ENCODE results near the gene SEC24C.
"Not testable (repeated sequence)": the region's sequence is repeated elsewhere in the genome, so short reads cannot be mapped to it uniquely, and the experiment has no call there.

The SEC24C gene, protein sequence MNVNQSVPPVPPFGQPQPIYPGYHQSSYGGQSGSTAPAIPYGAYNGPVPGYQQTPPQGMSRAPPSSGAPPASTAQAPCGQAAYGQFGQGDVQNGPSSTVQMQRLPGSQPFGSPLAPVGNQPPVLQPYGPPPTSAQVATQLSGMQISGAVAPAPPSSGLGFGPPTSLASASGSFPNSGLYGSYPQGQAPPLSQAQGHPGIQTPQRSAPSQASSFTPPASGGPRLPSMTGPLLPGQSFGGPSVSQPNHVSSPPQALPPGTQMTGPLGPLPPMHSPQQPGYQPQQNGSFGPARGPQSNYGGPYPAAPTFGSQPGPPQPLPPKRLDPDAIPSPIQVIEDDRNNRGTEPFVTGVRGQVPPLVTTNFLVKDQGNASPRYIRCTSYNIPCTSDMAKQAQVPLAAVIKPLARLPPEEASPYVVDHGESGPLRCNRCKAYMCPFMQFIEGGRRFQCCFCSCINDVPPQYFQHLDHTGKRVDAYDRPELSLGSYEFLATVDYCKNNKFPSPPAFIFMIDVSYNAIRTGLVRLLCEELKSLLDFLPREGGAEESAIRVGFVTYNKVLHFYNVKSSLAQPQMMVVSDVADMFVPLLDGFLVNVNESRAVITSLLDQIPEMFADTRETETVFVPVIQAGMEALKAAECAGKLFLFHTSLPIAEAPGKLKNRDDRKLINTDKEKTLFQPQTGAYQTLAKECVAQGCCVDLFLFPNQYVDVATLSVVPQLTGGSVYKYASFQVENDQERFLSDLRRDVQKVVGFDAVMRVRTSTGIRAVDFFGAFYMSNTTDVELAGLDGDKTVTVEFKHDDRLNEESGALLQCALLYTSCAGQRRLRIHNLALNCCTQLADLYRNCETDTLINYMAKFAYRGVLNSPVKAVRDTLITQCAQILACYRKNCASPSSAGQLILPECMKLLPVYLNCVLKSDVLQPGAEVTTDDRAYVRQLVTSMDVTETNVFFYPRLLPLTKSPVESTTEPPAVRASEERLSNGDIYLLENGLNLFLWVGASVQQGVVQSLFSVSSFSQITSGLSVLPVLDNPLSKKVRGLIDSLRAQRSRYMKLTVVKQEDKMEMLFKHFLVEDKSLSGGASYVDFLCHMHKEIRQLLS

GRCh38 chr10:73743905-73744663, at the start of gene SEC24C:
Gene SEC24C, plus strand, starts transcription at chr10:73744372. Its CDS starts 2,461 bp downstream, at chr10:73746833.
- no peaks in the 10 kb centered on the region for H3K27me3 Mint-ChIP-seq (ENCODE audit: low read depth)
- H3K27ac Mint-ChIP-seq: peak within 1 kb of the TSS; percentile 99 to 100 (median 100)
- TF ChIP-seq, protein P1, sequence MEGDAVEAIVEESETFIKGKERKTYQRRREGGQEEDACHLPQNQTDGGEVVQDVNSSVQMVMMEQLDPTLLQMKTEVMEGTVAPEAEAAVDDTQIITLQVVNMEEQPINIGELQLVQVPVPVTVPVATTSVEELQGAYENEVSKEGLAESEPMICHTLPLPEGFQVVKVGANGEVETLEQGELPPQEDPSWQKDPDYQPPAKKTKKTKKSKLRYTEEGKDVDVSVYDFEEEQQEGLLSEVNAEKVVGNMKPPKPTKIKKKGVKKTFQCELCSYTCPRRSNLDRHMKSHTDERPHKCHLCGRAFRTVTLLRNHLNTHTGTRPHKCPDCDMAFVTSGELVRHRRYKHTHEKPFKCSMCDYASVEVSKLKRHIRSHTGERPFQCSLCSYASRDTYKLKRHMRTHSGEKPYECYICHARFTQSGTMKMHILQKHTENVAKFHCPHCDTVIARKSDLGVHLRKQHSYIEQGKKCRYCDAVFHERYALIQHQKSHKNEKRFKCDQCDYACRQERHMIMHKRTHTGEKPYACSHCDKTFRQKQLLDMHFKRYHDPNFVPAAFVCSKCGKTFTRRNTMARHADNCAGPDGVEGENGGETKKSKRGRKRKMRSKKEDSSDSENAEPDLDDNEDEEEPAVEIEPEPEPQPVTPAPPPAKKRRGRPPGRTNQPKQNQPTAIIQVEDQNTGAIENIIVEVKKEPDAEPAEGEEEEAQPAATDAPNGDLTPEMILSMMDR (IDR thresholded peaks at IDR 0.05; ENCODE audit: unreplicated experiment in 3 of 3): no peak
- H3K4me3 Mint-ChIP-seq: peak within 1 kb of the TSS; percentile 98 to 99 (median 99)
- H3K4me1 Mint-ChIP-seq: peaks cover 25% of the 10 kb centered on the region
- no peaks in the 10 kb centered on the region for H3K9me3 Mint-ChIP-seq
- peaks cover 18% of the 10 kb centered on the region for H3K36me3 Mint-ChIP-seq (ENCODE audit: low read depth)

GRCh38 chr10:73695302-73695701, 48.9 kb upstream of the SEC24C start:
- H3K4me1 Mint-ChIP-seq; H3K9me3 Mint-ChIP-seq; H3K27ac Mint-ChIP-seq; H3K36me3 Mint-ChIP-seq (ENCODE audit: low read depth); H3K4me3 Mint-ChIP-seq; H3K27me3 Mint-ChIP-seq (ENCODE audit: low read depth): not testable (repeated sequence)

- not testable (repeated sequence) for H3K27me3 Mint-ChIP-seq (ENCODE audit: low read depth); H3K4me3 Mint-ChIP-seq; H3K9me3 Mint-ChIP-seq; H3K27ac Mint-ChIP-seq; H3K4me1 Mint-ChIP-seq
- peaks cover 10% of the 10 kb centered on the region for H3K36me3 Mint-ChIP-seq (ENCODE audit: low read depth)
Observed at GRCh38 chr10:73697675-73698159, 46.5 kb upstream of the SEC24C start, which contains the start of gene AGAP5. Gene AGAP5, minus strand, starts transcription at chr10:73698109. Its CDS starts 354 bp downstream, at chr10:73697755.

GRCh38 chr10:73698819-73699218, 45.4 kb upstream of the SEC24C start:
- H3K4me3 Mint-ChIP-seq, H3K27ac Mint-ChIP-seq: not testable (repeated sequence)

DNA sequence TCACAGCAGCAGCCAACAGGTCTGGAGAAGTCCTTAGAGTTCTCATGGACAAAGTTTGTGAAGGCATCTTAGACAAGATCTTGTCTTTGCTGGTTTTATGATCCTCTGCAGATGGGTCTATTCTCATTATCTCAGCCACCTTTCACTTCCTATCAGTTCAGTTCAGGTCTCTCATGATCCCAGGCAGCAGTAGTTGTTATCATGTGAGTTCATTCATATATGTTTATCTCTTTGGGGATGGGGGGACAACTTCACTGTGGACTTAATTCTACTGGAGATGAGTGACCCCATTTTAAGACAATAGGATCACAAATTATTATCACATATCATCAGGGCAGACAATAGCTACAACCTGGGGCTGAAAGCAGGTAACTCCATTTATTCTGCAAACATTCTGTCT, 40.2 kb upstream of the SEC24C start:
- H3K36me3 Mint-ChIP-seq (ENCODE audit: low read depth): peaks cover 15% of the 10 kb centered on the region
- not testable (repeated sequence) for H3K27me3 Mint-ChIP-seq (ENCODE audit: low read depth); H3K4me1 Mint-ChIP-seq; H3K27ac Mint-ChIP-seq; H3K9me3 Mint-ChIP-seq; H3K4me3 Mint-ChIP-seq

More at GRCh38 chr10:73698819-73699218, 45.4 kb upstream of the SEC24C start:
- not testable (repeated sequence) for H3K4me1 Mint-ChIP-seq; H3K9me3 Mint-ChIP-seq; H3K27me3 Mint-ChIP-seq (ENCODE audit: low read depth)
- H3K36me3 Mint-ChIP-seq (ENCODE audit: low read depth): peaks cover 10% of the 10 kb centered on the region

DNA sequence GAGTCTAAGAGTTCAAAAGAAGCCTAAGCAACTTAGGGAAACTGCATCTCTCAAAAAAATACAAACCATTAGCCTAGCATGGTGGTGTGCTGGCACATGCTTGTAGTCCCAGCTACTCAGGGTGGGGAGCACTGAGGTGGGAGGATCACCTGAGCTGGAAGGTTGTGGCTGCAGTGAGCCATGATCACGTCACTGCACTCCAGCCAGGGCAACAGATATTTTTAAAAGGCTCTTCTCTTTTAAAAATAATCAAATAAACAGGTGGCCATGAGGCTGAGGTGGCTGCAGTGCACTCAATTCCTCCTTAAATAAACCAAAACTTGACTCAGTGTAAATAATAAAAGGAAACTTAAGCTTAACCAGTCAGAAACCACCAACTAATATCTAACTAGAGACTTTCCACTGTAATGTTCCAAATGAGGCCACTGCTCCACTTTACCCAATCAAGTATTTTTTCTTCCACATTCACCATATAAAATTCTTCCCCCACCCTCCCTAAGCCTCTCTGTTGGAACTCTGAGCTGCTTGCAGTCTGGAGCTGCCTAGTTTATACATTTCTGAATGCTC, 38.6 kb upstream of the SEC24C start:
- not testable (repeated sequence) for H3K4me3 Mint-ChIP-seq; H3K27ac Mint-ChIP-seq; H3K4me1 Mint-ChIP-seq; H3K27me3 Mint-ChIP-seq (ENCODE audit: low read depth); H3K9me3 Mint-ChIP-seq
- peaks cover 15% of the 10 kb centered on the region for H3K36me3 Mint-ChIP-seq (ENCODE audit: low read depth)

DNA sequence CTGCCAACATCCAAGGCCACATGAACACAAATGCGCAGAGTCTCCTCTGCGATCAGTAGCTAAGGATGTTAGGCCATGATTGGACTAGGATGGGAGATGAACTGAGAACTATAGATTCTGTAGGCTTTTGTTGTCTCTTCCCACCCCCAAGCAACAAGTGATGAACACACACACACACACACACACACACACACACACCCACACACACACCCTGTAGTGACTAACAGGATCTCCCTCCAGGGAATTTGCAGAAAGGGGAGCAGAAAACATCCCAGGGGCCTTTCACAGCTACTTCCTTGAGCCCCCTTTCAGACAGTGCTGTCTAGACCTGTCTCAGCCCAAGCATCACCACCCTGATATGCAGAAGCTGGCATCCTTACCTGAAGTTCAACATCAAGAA, 37.7 kb upstream of the SEC24C start:
- H3K9me3 Mint-ChIP-seq; H3K4me1 Mint-ChIP-seq; H3K27me3 Mint-ChIP-seq (ENCODE audit: low read depth); H3K4me3 Mint-ChIP-seq: not testable (repeated sequence)
- Mint-ChIP-seq H3K27ac (peak overlapping the region in 1 of 3 experiments; percentile 47), H3K36me3 (ENCODE audit: low read depth) (peaks cover 11% of the 10 kb centered on the region)

GRCh38 chr10:73707628-73708027, 36.5 kb upstream of the SEC24C start:
- H3K36me3 Mint-ChIP-seq (ENCODE audit: low read depth): peaks cover 13% of the 10 kb centered on the region
- H3K27ac Mint-ChIP-seq; H3K27me3 Mint-ChIP-seq (ENCODE audit: low read depth); H3K4me1 Mint-ChIP-seq; H3K4me3 Mint-ChIP-seq; H3K9me3 Mint-ChIP-seq: not testable (repeated sequence)

GRCh38 chr10:73708122-73708521, 36.0 kb upstream of the SEC24C start:
- not testable (repeated sequence) for H3K27me3 Mint-ChIP-seq (ENCODE audit: low read depth); H3K9me3 Mint-ChIP-seq; H3K27ac Mint-ChIP-seq; H3K4me3 Mint-ChIP-seq; H3K4me1 Mint-ChIP-seq
- peaks cover 13% of the 10 kb centered on the region for H3K36me3 Mint-ChIP-seq (ENCODE audit: low read depth)

GRCh38 chr10:73711683-73712082, 32.5 kb upstream of the SEC24C start:
- not testable (repeated sequence) for H3K4me3 Mint-ChIP-seq; H3K36me3 Mint-ChIP-seq (ENCODE audit: low read depth); H3K4me1 Mint-ChIP-seq; H3K27me3 Mint-ChIP-seq (ENCODE audit: low read depth); H3K9me3 Mint-ChIP-seq; H3K27ac Mint-ChIP-seq

DNA sequence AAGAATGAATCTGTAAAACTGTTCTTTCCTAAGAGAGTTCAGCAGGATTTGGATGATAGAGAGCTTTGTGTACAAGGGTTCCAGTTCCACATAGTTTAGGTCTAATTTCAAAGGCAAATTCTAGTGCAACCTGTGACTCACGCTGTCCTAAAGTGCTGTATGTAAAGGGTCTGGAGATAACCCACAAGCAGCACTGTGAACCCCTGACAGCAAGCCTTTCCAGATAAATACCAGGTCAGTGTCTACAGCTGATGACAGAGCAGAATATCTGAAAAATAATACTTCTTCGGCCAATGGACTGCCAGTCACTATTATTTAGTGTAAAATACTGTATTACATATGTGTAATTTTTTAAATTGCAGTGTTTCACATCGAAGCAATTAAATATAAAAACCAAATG, 30.3 kb upstream of the SEC24C start:
- not testable (repeated sequence) for H3K27ac Mint-ChIP-seq; H3K9me3 Mint-ChIP-seq; H3K27me3 Mint-ChIP-seq (ENCODE audit: low read depth); H3K4me3 Mint-ChIP-seq; H3K4me1 Mint-ChIP-seq
- H3K36me3 Mint-ChIP-seq (ENCODE audit: low read depth): peaks cover 25% of the 10 kb centered on the region

- not testable (repeated sequence) for H3K27ac Mint-ChIP-seq; H3K9me3 Mint-ChIP-seq; H3K27me3 Mint-ChIP-seq (ENCODE audit: low read depth); H3K4me3 Mint-ChIP-seq; H3K4me1 Mint-ChIP-seq
- peaks cover 30% of the 10 kb centered on the region for H3K36me3 Mint-ChIP-seq (ENCODE audit: low read depth)
Observed at GRCh38 chr10:73714483-73714882, 29.7 kb upstream of the SEC24C start.

Measured in nephron (organoid).